Measurements from ENCODE around the gene FBXL13. TPM values are rescaled to one million over a fixed set of nuclear protein-coding genes. Genes with fewer than 3 reads are reported as not detected.

FBXL13 gene
- total and polyA plus RNA-seq, 2 of the 8 experiments (the other 6 are each of a cell fraction or from before 2014, with no cell fraction given): 1.2 to 2.8 TPM

DNA sequence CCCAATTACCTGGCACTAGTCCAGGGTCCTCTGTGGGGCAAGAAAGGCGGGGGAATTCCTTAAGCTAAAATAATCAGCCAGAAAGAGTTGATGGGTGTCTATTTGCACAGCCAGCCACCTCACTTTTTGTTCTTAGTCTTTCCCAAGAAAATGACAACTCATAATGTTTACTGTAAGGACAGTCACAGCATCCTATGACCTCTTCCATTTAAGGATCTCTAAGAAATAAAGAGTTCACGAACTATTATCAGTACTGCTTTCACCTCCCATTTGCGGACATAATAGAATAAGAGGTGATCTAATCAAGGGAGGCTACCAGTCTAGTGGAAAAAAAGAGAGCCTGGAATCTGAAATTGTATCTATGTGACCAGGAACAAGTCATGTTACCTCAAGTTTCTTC is 234.2 kb downstream of the FBXL13 start:
- Histone ChIP-seq H3K18ac (ENCODE audit: extremely low read depth, low read length) (no peak overlapping the region), H3K36me3 (ENCODE audit: control insufficient read depth in 2 of 4, insufficient read depth in 4 of 4, low read length in 3 of 4) (no peaks in the 10 kb centered on the region), H2BK5ac (ENCODE audit: low read depth, low read length) (no peak overlapping the region), H3K27ac (ENCODE audit: low read depth, low read length) (no peak overlapping the region), H2BK12ac (ENCODE audit: low read depth, low read length) (no peak overlapping the region), H3K56ac (replicated peaks; ENCODE audit: insufficient read length, low read depth, low read length) (no peak overlapping the region), H3K23me2 (ENCODE audit: low read depth, low read length) (no peaks in the 10 kb centered on the region), H3K4me1 (replicated peaks in 1 of 4; ENCODE audit: control insufficient read depth in 3 of 4, insufficient read depth in 4 of 4, low read length in 3 of 4) (no peaks in the 10 kb centered on the region), H4K5ac (ENCODE audit: insufficient read length, low read depth, low read length) (no peak overlapping the region), H2BK15ac (ENCODE audit: low read length) (no peak overlapping the region), H3K79me1 (ENCODE audit: low read depth, low read length) (no peaks in the 10 kb centered on the region), H3K23ac (ENCODE audit: insufficient read length) (no peak overlapping the region), H4K20me1 (replicated peaks in 1 of 2; ENCODE audit: control insufficient read depth in 1 of 2, insufficient read depth in 2 of 2, low read length in 2 of 2) (no peaks in the 10 kb centered on the region), H3K4me2 (ENCODE audit: insufficient read depth in 1 of 2, low read depth in 2 of 2, low read length in 2 of 2) (no peak overlapping the region), H4K8ac (ENCODE audit: extremely low read depth, insufficient read depth, low read length) (no peak overlapping the region), H3K14ac (ENCODE audit: insufficient read length) (no peak overlapping the region), H3K27me3 (replicated peaks in 1 of 4; ENCODE audit: control insufficient read depth in 3 of 4, extremely low read depth in 1 of 4, insufficient read depth in 3 of 4, low read length in 3 of 4) (peaks cover 0 to 1% (median 0%) of the 10 kb centered on the region in 4 experiments; a peak in 1 of 7 replicates), H4K91ac (replicated peaks; ENCODE audit: insufficient read length, low read length) (no peak overlapping the region), H2AFZ (ENCODE audit: low read length) (no peak overlapping the region), H2AK5ac (ENCODE audit: low read depth, low read length) (no peak overlapping the region), H2BK20ac (ENCODE audit: low read length) (no peak overlapping the region), H3K9ac (replicated peaks in 1 of 4; ENCODE audit: extremely low read depth in 1 of 4, low read depth in 3 of 4, low read length in 3 of 4) (no peak overlapping the region), H3K9me3 (ENCODE audit: insufficient read depth in 2 of 2, low read depth in 1 of 2, low read length in 1 of 2) (no peaks in the 10 kb centered on the region), H3K79me2 (ENCODE audit: control insufficient read depth in 1 of 2, insufficient read depth in 2 of 2, low read length in 2 of 2) (no peaks in the 10 kb centered on the region), H3K4ac (replicated peaks; ENCODE audit: insufficient read length, low read depth, low read length) (no peak overlapping the region), H2BK120ac (replicated peaks; ENCODE audit: low read depth, low read length) (no peak overlapping the region), H3K4me3 (ENCODE audit: extremely low read depth in 1 of 4, insufficient read depth in 2 of 4, low read depth in 3 of 4, low read length in 4 of 4) (no peak overlapping the region)
- WGBS, 2 experiments (ENCODE audit: extremely low coverage in 1 of 2, insufficient coverage in 1 of 2, insufficient read length in 1 of 2, insufficient replicate concordance in 2 of 2, low coverage in 1 of 2, low lambda C conversion rate in 2 of 2, missing lambda C conversion rate in 1 of 2): 89% methylated on average over 3 of the region's 3 CpGs; no CpG with 5 or more reads in 1 of the 2 experiments
- TF ChIP-seq KDM1A (IDR thresholded peaks at IDR 0.05; ENCODE audit: borderline replicate concordance, low read length) (no peak), RBBP5 (IDR thresholded peaks at IDR 0.05; ENCODE audit: borderline replicate concordance, low read depth, low read length) (no peak), SRF (IDR thresholded peaks at IDR 0.05; ENCODE audit: low read depth, low read length) (no peak), EP300 (IDR thresholded peaks at IDR 0.05; ENCODE audit: borderline replicate concordance in 1 of 2, low read depth in 2 of 2, low read length in 2 of 2) (no peak), MAFK (IDR thresholded peaks at IDR 0.05; ENCODE audit: low read depth, low read length) (no peak), KDM4A (IDR thresholded peaks at IDR 0.05; ENCODE audit: low read depth, low read length, severe bottlenecking) (no peak), NANOG (IDR thresholded peaks at IDR 0.05; ENCODE audit: insufficient read depth, low read depth, low read length, poor library complexity, severe bottlenecking) (no peak), SP2 (IDR thresholded peaks at IDR 0.05; ENCODE audit: low read length) (no peak), KDM5A (IDR thresholded peaks at IDR 0.05; ENCODE audit: low read length) (no peak)
- ChIA-PET POLR2A (ENCODE audit: partially characterized antibody) (interaction anchor here (1.1 kb wide), 1 partner anchor 86 kb away, joined by 3 read pairs; no protein-coding TSS in a partner anchor), CTCF (ENCODE audit: partially characterized antibody) (interaction anchor here (0.7 kb wide), 1 partner anchor 285 kb away, joined by 3 read pairs; no protein-coding TSS in a partner anchor)
- no peak for DNase-seq (ENCODE audit: low read depth in 1 of 2, low spot score in 2 of 2)
- no peak for FAIRE-seq

Data from H1 (cell line).